Adrenal gland (tissue), 12 donors: Measurements from ENCODE around the gene TMEM163. TPM values are rescaled to one million over a fixed set of nuclear protein-coding genes. Genes with fewer than 3 reads are reported as not detected.
"Not testable (repeated sequence)": the region's sequence is repeated elsewhere in the genome, so short reads cannot be mapped to it uniquely, and the experiment has no call there.

Experiments used
- DNase-seq, 7 donors: peaks; one replicate each; pipeline ENCODE4 v3.0.0-alpha.2; 2019 to 2020
- H3K27ac ChIP-seq, 5 donors: fragments of 200-600 bp; sonication (generic) in 4 of 5; 1 replicate in 3 of 5; 2 replicates in 2 of 5; pipeline versions ENCODE4 v1.5.1 to v1.8.0; 2016 to 2020; ENCODE audit warnings: mild to moderate bottlenecking in 1 of 5
- H3K27me3 ChIP-seq: fragments of 200-600 bp; 2 replicates; pipeline ENCODE4 v1.8.0; 2021
- H3K36me3 ChIP-seq, 2 donors: fragments of 200-600 bp; replicated peaks in 1 of 2; 1 replicate in 1 of 2; 2 replicates in 1 of 2; pipeline versions ENCODE4 v1.5.1 to v1.8.0; 2018 to 2022
- H3K4me1 ChIP-seq, 2 donors: fragments of 200-600 bp; replicated peaks in 1 of 2; 1 replicate in 1 of 2; 2 replicates in 1 of 2; pipeline versions ENCODE4 v1.5.1 to v1.8.0; 2018 to 2021
- H3K4me3 ChIP-seq, 4 donors: fragments of 200-600 bp; sonication (generic) in 3 of 4; one replicate each; pipeline ENCODE4 v1.5.1; 2016 to 2018
- H3K9me3 ChIP-seq, 3 donors: fragments of 200-600 bp; sonication (generic) in 1 of 3; replicated peaks in 1 of 3; 1 replicate in 2 of 3; 2 replicates in 1 of 3; pipeline versions ENCODE4 v1.5.1 to v1.8.0; 2016 to 2021
- POLR2A ChIP-seq, 2 donors: fragments of 450-650 bp; IDR thresholded peaks; one replicate each; pipeline ENCODE4 v1.6.1; 2017; ENCODE audit warnings: antibody characterized with exemption in 2 of 2, mild to moderate bottlenecking in 2 of 2, moderate library complexity in 1 of 2
- WGBS, 4 donors: extraction: QIAGEN DNeasy Blood & Tissue Kit in 2 of 4; methylation state at CpG; one replicate each; pipeline versions ENCODE4 v1.1.5 to v1.1.7; 2013 to 2017; 5-methylcytosine and 5-hydroxymethylcytosine counted together
- intact Hi-C, 2 donors: fragments of 100-400 bp; cut with DNase I; formaldehyde crosslinking; loops; one replicate each; pipeline versions ENCODE4 v1.14.1 to v1.15.0; 2022 to 2023
- polyA plus RNA-seq, 3 donors: library from polyadenylated mRNA; stranded (reverse); fragments of 200-250 nt in 2 of 3; fragments of 350-450 nt in 1 of 3; fragmentation: Illumina TruSeq in 1 of 3; extraction: RNeasy Lipid Tissue Mini Kit (QIAGEN cat#74804) in 1 of 3; gene quantifications; one replicate each; pipeline ENCODE4 v1.2.3, GENCODE V29; 2013 to 2014
- total RNA-seq, 9 donors: library from RNA; depleted of rRNA in 4 of 9; stranded (reverse); fragments of >200 nt in 4 of 9; fragments of 120-200 nt in 1 of 9; fragmentation: NEBNext Ultra II Directional in 1 of 9; extraction: Animal tissue kit (Norgen Biotek cat#: 25700) in 1 of 9; gene quantifications; one replicate each; pipeline versions ENCODE4 v1.1.0 to v1.2.4, GENCODE V29; 2013 to 2023
- TF ChIP-seq, protein P1 (sequence below), 6 experiments: fragments of 450-650 bp in 4 of 6; fragments of 200-600 bp in 2 of 6; sonication (generic) in 1 of 6; IDR thresholded peaks; 1 replicate in 5 of 6; 2 replicates in 1 of 6; pipeline versions ENCODE4 v1.5.1 to v1.8.0; 2016 to 2021; ENCODE audit warnings: antibody characterized with exemption in 6 of 6, mild to moderate bottlenecking in 2 of 6, moderate library complexity in 1 of 6
- donor health status: healthy with polysubstance abuse.
- donor health status: Bipolar disorder and iron deficiency.
- donor health status: DM: yes; HTN: yes; CAD: no.
- donor health status: DM: no; HTN: no; CAD: no.
- donor health status: DM: no; HTN: no; CAD: no.
- donor health status: DM: yes; HTN: yes; CAD: no.

The TMEM163 gene
- total and polyA plus RNA-seq, 12 donors, result 3.6 to 21.6 (median 9.5) TPM

DNA sequence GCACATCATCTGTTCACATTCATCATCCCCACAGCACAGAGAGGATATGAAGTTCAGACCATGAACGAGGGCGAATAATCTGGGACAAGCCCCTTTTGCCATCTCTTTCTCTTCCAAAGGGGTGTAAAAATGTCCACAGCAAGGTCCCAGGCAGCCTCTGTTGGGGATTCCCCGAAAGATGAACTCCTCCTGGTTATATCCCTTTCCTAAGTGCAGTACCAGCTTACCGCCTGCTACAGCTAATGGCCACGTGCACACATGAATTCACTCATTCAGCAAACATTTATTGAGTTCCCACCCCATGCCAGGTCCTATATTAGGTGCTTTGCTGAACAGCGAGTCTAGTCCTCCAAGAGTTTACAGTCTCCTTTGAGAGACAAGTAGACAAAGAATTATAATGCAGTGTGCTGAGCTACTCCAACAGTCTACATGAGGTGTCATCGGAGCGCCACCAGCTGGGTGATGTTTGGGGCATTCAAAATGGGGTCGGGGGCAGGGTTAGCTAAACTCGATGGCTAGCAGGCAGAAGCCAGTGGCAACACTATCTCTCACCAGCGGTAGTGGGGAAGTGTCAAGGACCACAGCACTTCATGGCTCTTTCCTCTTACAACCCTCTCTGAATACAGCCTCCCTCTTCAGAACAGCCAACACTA, 228.9 kb downstream of the TMEM163 start:
- 83 to 90% (median 89%) methylated on average over 11 of the region's 11 CpGs for WGBS, 4 donors
- intact Hi-C loops, result no loop called here

DNA sequence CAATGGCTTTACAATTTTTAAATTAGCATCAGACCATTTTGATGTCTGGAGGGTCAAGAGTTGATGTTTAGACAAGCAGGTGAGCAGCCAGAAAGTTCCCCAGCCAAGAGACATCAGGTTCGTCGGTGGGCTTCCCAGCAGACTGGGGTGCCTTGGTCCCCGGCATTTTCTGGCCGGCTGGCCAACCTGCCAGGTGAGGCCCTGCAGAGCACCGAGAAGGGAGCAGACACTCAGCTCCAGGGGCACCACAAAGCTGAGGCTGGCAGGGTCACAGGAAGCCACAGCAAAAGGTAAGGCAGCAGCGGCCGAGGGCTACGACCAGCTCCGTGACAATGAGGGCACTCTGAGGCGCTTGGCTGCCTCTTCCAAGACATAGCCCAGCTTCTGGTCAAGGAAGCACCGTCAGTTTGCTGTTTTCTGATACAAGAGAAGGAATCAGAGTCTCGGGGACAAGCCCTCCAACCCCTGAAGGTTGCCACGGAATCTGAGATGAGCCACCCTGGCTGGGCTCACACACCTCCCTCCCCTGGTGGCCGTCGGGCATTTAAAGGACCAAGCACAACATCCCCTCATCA, 235.9 kb downstream of the TMEM163 start:
- H3K27me3 ChIP-seq, result no peaks in the 10 kb centered on the region
- peak in 1 of 7 donors; percentile 35 for DNase-seq
- TF ChIP-seq, protein P1, sequence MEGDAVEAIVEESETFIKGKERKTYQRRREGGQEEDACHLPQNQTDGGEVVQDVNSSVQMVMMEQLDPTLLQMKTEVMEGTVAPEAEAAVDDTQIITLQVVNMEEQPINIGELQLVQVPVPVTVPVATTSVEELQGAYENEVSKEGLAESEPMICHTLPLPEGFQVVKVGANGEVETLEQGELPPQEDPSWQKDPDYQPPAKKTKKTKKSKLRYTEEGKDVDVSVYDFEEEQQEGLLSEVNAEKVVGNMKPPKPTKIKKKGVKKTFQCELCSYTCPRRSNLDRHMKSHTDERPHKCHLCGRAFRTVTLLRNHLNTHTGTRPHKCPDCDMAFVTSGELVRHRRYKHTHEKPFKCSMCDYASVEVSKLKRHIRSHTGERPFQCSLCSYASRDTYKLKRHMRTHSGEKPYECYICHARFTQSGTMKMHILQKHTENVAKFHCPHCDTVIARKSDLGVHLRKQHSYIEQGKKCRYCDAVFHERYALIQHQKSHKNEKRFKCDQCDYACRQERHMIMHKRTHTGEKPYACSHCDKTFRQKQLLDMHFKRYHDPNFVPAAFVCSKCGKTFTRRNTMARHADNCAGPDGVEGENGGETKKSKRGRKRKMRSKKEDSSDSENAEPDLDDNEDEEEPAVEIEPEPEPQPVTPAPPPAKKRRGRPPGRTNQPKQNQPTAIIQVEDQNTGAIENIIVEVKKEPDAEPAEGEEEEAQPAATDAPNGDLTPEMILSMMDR (IDR thresholded peaks at IDR 0.05), result no peak
- TF ChIP-seq POLR2A (IDR thresholded peaks at IDR 0.05), result no peak
- intact Hi-C loops, result no loop called here
- WGBS, 4 donors, result 85 to 91% (median 89%) methylated on average over 5 to 15 of the region's 15 CpGs
- no peak overlapping the region for H3K27ac ChIP-seq
- no peaks in the 10 kb centered on the region for H3K36me3 ChIP-seq
- H3K4me1 ChIP-seq, result no peaks in the 10 kb centered on the region
- H3K9me3 ChIP-seq, result no peaks in the 10 kb centered on the region
- no peak overlapping the region for H3K4me3 ChIP-seq

More for the DNA sequence above, 228.9 kb downstream of the TMEM163 start:
- H3K4me3 ChIP-seq, result no peak overlapping the region
- H3K36me3 ChIP-seq, result no peaks in the 10 kb centered on the region
- no peak for DNase-seq
- H3K9me3 ChIP-seq, result no peaks in the 10 kb centered on the region
- H3K27me3 ChIP-seq, result no peaks in the 10 kb centered on the region
- H3K4me1 ChIP-seq, result no peaks in the 10 kb centered on the region
- TF ChIP-seq POLR2A (IDR thresholded peaks at IDR 0.05), result no peak
- TF ChIP-seq, protein P1 (IDR thresholded peaks at IDR 0.05), result no peak
- H3K27ac ChIP-seq, result no peak overlapping the region

DNA sequence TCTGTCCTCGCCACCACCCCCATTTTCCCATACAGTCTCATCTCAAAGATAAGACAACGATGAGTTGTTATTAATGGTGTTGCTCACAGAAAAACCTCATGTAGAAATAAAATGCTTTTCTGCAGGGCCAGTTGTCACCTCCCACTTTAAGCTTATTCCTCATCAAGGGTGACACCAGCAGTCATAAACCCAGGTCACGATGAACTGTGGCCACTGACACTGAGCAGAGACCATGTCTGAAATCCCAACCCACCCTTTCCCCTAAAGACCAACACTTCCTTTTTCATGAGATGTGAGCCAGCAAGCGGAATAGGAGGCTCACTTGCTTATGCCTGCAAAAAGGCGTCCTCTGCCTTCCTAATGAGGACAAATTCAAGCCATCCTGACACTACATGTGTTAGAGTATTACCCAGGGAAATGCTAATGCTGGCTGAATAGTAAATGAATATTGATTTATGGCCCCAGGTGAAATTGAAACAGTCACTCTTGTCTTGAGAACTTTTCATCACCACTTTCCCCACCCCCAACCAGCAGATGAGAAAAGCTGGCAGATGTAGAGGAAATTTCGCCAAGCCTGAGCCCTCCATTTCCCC, 236.6 kb downstream of the TMEM163 start:
- intact Hi-C loops, result no loop called here
- no peaks in the 10 kb centered on the region for H3K27me3 ChIP-seq
- H3K4me3 ChIP-seq, result no peak overlapping the region
- peak in 1 of 7 donors; percentile 14 for DNase-seq
- H3K36me3 ChIP-seq, result no peaks in the 10 kb centered on the region
- TF ChIP-seq, protein P1 (IDR thresholded peaks at IDR 0.05), result no peak
- TF ChIP-seq POLR2A (IDR thresholded peaks at IDR 0.05), result no peak
- H3K9me3 ChIP-seq, result no peaks in the 10 kb centered on the region
- no peak overlapping the region for H3K27ac ChIP-seq
- WGBS, 4 donors, result 82 to 87% (median 84%) methylated on average over 6 of the region's 6 CpGs
- no peaks in the 10 kb centered on the region for H3K4me1 ChIP-seq

DNA sequence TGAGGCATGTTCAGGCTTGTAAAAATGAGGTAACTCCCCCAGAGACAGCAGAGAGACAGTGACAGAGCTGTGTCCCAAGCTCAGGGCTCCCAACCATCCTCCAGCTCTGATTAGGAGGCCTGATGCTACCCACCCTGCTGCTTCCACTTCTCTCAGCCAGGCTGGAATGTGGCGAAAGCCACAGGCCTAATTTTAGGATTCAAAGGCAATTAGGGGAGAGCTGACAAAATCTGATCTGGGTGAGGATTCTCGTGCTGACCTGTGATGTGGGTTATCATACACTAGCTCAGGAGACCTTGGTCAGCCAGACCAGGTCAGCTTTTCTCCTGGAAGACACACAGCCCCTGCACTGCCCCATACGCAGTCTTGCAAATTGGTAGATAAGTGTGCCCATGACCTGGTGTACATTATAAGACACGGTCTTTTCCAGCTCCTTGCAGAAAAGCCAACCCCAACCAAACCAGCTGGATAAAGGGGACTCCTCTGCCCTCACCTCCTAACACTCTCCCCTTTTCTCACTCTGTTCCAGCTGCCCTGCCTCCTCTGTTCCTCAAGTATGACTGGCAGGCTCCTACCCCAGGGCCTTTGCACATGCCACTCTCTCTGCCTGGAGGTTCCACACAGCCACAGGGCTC, 239.0 kb downstream of the TMEM163 start:
- H3K27me3 ChIP-seq, result no peaks in the 10 kb centered on the region
- H3K36me3 ChIP-seq, result no peaks in the 10 kb centered on the region
- intact Hi-C loops, result no loop called here
- H3K27ac ChIP-seq, result no peak overlapping the region
- H3K4me1 ChIP-seq, result no peaks in the 10 kb centered on the region
- no peak overlapping the region for H3K4me3 ChIP-seq
- H3K9me3 ChIP-seq, result no peaks in the 10 kb centered on the region
- peak in 1 of 7 donors; percentile 43 for DNase-seq
- TF ChIP-seq, protein P1 (IDR thresholded peaks at IDR 0.05), result no peak
- no peak for TF ChIP-seq POLR2A (IDR thresholded peaks at IDR 0.05)
- 93 to 97% (median 95%) methylated on average over 3 to 4 of the region's 4 CpGs for WGBS, 4 donors

DNA sequence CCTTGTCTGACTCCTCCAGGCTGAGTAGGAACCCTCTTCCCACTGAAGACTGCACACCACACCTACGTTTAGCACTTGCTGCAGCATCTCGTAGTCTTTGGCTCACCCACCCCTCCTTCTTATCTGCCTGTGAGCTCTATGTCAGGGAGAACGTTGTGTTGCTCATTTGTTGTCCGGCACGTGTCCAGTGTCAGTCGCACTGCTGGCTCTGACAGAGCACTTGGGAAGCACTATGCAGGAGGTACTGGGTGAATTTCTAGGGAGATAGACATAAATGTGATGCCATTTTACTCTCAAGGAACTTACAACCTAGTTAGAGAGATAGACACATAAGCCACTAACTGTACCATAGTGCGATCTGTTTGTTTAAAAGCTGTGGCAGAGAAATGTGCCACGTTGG, 241.8 kb downstream of the TMEM163 start:
- H3K4me1 ChIP-seq, H3K4me3 ChIP-seq, H3K36me3 ChIP-seq, H3K27me3 ChIP-seq, H3K27ac ChIP-seq, H3K9me3 ChIP-seq, intact Hi-C loops: not testable (repeated sequence)
- 87 to 94% (median 93%) methylated on average over 8 of the region's 8 CpGs for WGBS, 4 donors
- DNase-seq, result peak in 1 of 7 donors; percentile 24
